Smooth muscle cell of the umbilical artery (primary cell): ENCODE data around the gene TLR9. TPM values are rescaled to one million over a fixed set of nuclear protein-coding genes. Genes with fewer than 3 reads are reported as not detected.

ENCODE experiments used
- total RNA-seq: library from RNA; depleted of rRNA; stranded (reverse); fragments of >200 nt; gene quantifications from 2 replicates; pipeline ENCODE4 v1.2.3, GENCODE V29; 2014

Gene TLR9
- total RNA-seq = under 0.01 TPM in 1 of 2 replicates, not detected in the other

GRCh38 chr3:52225452-52226228, at the start of gene TLR9:
Gene TLR9 (minus strand): TSS chr3:52225645. CDS start chr3:52225529, 116 bp downstream.

GRCh38 chr3:52245322-52246263, 20.1 kb upstream of the TLR9 start, which contains the start of gene PPM1M:
Gene PPM1M (plus strand): TSS chr3:52245759. CDS start chr3:52245825, 66 bp downstream.

GRCh38 chr3:52238761-52239701, 13.6 kb upstream of the TLR9 start, which contains the start of gene TWF2:
Gene TWF2 (minus strand): TSS chr3:52239158. CDS start chr3:52239016, 142 bp downstream.

GRCh38 chr3:52197842-52198625, 27.4 kb downstream of the TLR9 start, which contains the start of gene ALAS1:
Gene ALAS1 (plus strand): TSS chr3:52198160. CDS start chr3:52199242, 1,082 bp downstream.

Other genes starting within 250 kb of the TLR9 start
- 37.8 and 38.3 TPM in 2 replicates for gene ACY1, start 242.1 kb downstream of the TLR9 start, total RNA-seq
- gene RPL29, start 229.8 kb downstream of the TLR9 start, total RNA-seq = 572 and 1,193 TPM in 2 replicates
- 5.9 and 12.9 TPM in 2 replicates for gene DUSP7, start 169.1 kb downstream of the TLR9 start, total RNA-seq
- 1.5 and 5.7 TPM in 2 replicates for gene POC1A, start 71.2 kb downstream of the TLR9 start, total RNA-seq
- 46.3 and 53.3 TPM in 2 replicates for gene ALAS1, start 27.5 kb downstream of the TLR9 start, total RNA-seq
- 91.8 and 107 TPM in 2 replicates for gene TWF2, start 13.5 kb upstream of the TLR9 start, total RNA-seq
- 23.2 and 23.4 TPM in 2 replicates for gene PPM1M, start 20.1 kb upstream of the TLR9 start, total RNA-seq
- 65.0 and 79.3 TPM in 2 replicates for gene WDR82, start 53.0 kb upstream of the TLR9 start, total RNA-seq
- gene GLYCTK, start 62.2 kb upstream of the TLR9 start, total RNA-seq = 5.6 and 6.2 TPM in 2 replicates
- gene DNAH1, start 90.7 kb upstream of the TLR9 start, total RNA-seq = 3.0 and 5.6 TPM in 2 replicates
- gene BAP1, start 184.4 kb upstream of the TLR9 start, total RNA-seq = 40.7 and 52.1 TPM in 2 replicates
- 2.4 and 3.6 TPM in 2 replicates for gene PHF7, start 185.0 kb upstream of the TLR9 start, total RNA-seq
- 0.09 TPM in 1 of 2 replicates, not detected in the other for gene SEMA3G, start 219.5 kb upstream of the TLR9 start, total RNA-seq
- 0.89 TPM in 1 of 2 replicates, not detected in the other for gene TNNC1, start 228.4 kb upstream of the TLR9 start, total RNA-seq
- gene NISCH, start 230.0 kb upstream of the TLR9 start, total RNA-seq = 102 and 113 TPM in 2 replicates